Measurements from ENCODE around the gene SP7. TPM values are rescaled to one million over a fixed set of nuclear protein-coding genes. Genes with fewer than 3 reads are reported as not detected.

The SP7 gene
- total RNA-seq, 1 experiment from 2014 or later = not detected

- Histone ChIP-seq H3T11ph (ENCODE audit: low read length) (no peak overlapping the region), H4K5ac (ENCODE audit: insufficient read length, low read depth, low read length) (peak overlapping the region; percentile 57), H2AK5ac (ENCODE audit: insufficient read length, low read length) (no peak overlapping the region), H2BK20ac (ENCODE audit: low read depth, low read length, poor library complexity, severe bottlenecking) (no peak overlapping the region), H3K27ac (ENCODE audit: insufficient read length, low read depth, low read length) (peak overlapping the region; percentile 71), H3K18ac (ENCODE audit: insufficient read length, low read depth, low read length) (peak overlapping the region; percentile 74), H3K4ac (ENCODE audit: low read depth, low read length) (no peak overlapping the region), H3K56ac (ENCODE audit: insufficient read length, low read depth, low read length) (no peak overlapping the region), H4K91ac (ENCODE audit: insufficient read length, low read depth, low read length) (no peak overlapping the region), H3K14ac (ENCODE audit: insufficient read depth, low read length) (peak overlapping the region; percentile 63; the same call in 1 of the 2 replicates), H2BK5ac (ENCODE audit: insufficient read length, low read length) (peak overlapping the region; percentile 29), H3K79me1 (ENCODE audit: insufficient read depth, low read depth, low read length, poor library complexity, severe bottlenecking) (peaks cover 8% of the 10 kb centered on the region), H4K8ac (replicated peaks; ENCODE audit: insufficient read length, low read depth, low read length) (no peak overlapping the region), H3K4me2 (ENCODE audit: insufficient read depth, insufficient read length, low read length) (peak overlapping the region; percentile 51), H3K79me2 (ENCODE audit: insufficient read depth, low read length) (peaks cover 15% of the 10 kb centered on the region; the same call in 1 of the 2 replicates), H2BK12ac (ENCODE audit: insufficient read length, low read depth, low read length) (no peak overlapping the region), H2BK120ac (ENCODE audit: low read depth, low read length, poor library complexity, severe bottlenecking) (no peak overlapping the region), H3K23ac (ENCODE audit: insufficient read length, low read depth, low read length) (no peak overlapping the region), H3K23me2 (ENCODE audit: insufficient read length, low read depth, low read length, poor library complexity, severe bottlenecking) (peaks cover 3% of the 10 kb centered on the region), H2BK15ac (ENCODE audit: low read depth, low read length) (no peak overlapping the region), H2AFZ (ENCODE audit: low read length) (no peak overlapping the region), H3K27me3 (ENCODE audit: insufficient read depth, low read length) (no peaks in the 10 kb centered on the region), H3K4me1 (ENCODE audit: insufficient read depth, low read length) (peaks cover 3% of the 10 kb centered on the region), H4K20me1 (ENCODE audit: control insufficient read depth, insufficient read depth, insufficient read length) (no peaks in the 10 kb centered on the region), H3K9me3 (ENCODE audit: control insufficient read depth, low read depth, low read length) (no peaks in the 10 kb centered on the region), H3K9ac (ENCODE audit: extremely low read depth, insufficient read length, low read length) (peak overlapping the region; percentile 78)
- H3K9me3 Mint-ChIP-seq = peaks cover 0 to 3% of the 10 kb centered on the region in 2 experiments; a peak in 1 of 5 replicates
- peaks cover 19 to 28% (median 27%) of the 10 kb centered on the region in 3 experiments for H3K36me3 Mint-ChIP-seq (ENCODE audit: insufficient read depth in 1 of 3, low read depth in 3 of 3)
- H3K4me3 Mint-ChIP-seq = no peak overlapping the region
- H3K27ac Mint-ChIP-seq = no peak overlapping the region; a peak in 1 of 7 replicates
- no peaks in the 10 kb centered on the region for H3K27me3 Mint-ChIP-seq (ENCODE audit: low read depth)
- peaks cover 21 to 28% of the 10 kb centered on the region in 2 experiments for H3K4me1 Mint-ChIP-seq
- TF ChIP-seq, protein P1, sequence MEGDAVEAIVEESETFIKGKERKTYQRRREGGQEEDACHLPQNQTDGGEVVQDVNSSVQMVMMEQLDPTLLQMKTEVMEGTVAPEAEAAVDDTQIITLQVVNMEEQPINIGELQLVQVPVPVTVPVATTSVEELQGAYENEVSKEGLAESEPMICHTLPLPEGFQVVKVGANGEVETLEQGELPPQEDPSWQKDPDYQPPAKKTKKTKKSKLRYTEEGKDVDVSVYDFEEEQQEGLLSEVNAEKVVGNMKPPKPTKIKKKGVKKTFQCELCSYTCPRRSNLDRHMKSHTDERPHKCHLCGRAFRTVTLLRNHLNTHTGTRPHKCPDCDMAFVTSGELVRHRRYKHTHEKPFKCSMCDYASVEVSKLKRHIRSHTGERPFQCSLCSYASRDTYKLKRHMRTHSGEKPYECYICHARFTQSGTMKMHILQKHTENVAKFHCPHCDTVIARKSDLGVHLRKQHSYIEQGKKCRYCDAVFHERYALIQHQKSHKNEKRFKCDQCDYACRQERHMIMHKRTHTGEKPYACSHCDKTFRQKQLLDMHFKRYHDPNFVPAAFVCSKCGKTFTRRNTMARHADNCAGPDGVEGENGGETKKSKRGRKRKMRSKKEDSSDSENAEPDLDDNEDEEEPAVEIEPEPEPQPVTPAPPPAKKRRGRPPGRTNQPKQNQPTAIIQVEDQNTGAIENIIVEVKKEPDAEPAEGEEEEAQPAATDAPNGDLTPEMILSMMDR (conservative IDR thresholded peaks at IDR 0.05) = no peak
- WGBS (ENCODE audit: extremely low coverage, insufficient read length, low lambda C conversion rate) = no CpG with 5 or more reads among the region's 23 CpGs
- no peak for DNase-seq
Measured at GRCh38 chr12:53378724-53379388, 42.7 kb upstream of the SP7 start.
